Forelimb muscle (tissue), 1 donor: ENCODE results near the gene WDR64. TPM values are rescaled to one million over a fixed set of nuclear protein-coding genes. Genes with fewer than 3 reads are reported as not detected.

Experiments used
- DNase-seq: peaks from one replicate; pipeline ENCODE4 v3.0.0-alpha.2; 2013; ENCODE audit warnings: low read depth
- polyA plus RNA-seq: library from polyadenylated mRNA; unstranded; fragments of 120-200 nt; gene quantifications from one replicate; pipeline ENCODE4 v1.2.1, GENCODE V29; 2013; ENCODE audit not compliant: insufficient read length

Gene WDR64
- polyA plus RNA-seq, 1 donor: 0.37 TPM

DNA sequence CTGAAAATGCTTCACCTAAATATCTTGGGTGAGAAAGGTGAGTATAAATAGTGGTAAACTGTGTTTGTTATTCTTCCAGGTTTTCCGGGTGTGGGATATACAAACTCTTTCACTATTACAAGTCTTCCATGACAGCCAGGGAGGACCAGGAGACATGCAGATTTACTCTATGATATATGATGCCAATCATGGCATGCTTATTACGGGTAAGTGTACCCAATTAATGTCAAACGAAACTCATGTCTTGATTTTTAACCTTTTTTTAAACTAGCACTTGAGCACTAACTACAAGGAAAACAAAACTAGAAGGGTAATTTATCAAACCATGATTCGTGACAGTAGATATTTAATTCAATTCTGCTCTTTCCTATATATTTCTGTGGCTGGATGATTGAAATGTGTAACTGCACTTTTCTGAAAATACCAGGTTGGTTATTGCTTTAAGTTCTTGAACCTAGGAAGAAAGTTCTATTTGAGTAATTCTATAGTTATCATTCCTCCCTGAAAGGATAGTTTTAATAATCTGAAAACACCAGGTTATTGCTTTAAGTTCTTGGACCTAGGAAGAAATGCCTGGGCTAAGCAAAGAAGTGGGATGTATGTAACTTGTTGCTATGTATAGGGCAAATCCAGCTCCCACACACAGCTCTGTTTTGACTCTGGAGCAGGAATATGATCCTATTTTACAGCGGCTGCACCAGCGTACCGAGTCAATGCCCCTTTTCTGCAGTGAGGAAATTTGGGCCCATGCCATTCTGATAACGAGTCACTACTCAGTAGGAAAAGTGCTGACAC, 86.4 kb downstream of the WDR64 start:
- DNase-seq: no peak

GRCh38 chr1:241742084-241742483, 90.0 kb downstream of the WDR64 start:
- no peak for DNase-seq

DNA sequence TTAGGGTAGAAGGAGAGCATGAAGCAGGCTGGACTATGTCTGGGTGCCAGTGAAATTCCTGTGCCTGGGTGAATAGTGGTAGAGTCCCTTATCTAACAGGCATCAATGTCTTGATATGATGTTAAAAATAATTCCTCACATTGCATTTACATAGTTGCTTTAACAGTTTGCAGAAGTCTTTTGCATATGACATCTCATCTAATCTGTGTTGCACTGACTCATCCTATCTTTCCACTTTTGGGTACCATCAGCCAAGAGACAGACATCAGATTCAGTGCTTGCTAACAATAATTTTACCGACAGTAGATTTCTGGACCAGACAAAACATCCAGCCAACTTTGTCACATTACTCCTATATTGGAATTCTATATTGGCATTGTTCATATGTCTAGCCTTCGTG, 92.5 kb downstream of the WDR64 start:
- DNase-seq: no peak

GRCh38 chr1:241747992-241748391, 95.9 kb downstream of the WDR64 start:
- no peak for DNase-seq

GRCh38 chr1:241749041-241749944, 97.2 kb downstream of the WDR64 start:
- DNase-seq: no peak

GRCh38 chr1:241749945-241750695, 98.0 kb downstream of the WDR64 start:
- DNase-seq: no peak

DNA sequence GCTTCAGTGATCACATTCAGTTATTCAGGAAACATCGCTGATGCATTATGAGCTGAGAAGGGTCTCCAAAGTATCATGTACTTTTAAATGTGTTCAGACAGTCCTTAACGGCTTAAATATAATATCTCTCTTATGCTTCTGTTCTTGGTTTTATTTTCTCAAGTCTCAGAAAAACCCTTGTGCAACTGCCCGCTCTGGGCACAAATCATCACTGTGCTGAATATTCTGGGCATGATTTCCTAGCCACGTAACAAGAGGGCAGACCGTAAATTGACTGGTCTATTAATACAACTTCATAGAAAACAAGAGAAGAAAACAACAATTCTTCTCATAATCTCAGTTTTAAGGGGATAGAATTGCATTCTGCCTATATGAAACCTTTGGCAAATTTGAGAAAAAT, 99.4 kb downstream of the WDR64 start:
- no peak for DNase-seq

DNA sequence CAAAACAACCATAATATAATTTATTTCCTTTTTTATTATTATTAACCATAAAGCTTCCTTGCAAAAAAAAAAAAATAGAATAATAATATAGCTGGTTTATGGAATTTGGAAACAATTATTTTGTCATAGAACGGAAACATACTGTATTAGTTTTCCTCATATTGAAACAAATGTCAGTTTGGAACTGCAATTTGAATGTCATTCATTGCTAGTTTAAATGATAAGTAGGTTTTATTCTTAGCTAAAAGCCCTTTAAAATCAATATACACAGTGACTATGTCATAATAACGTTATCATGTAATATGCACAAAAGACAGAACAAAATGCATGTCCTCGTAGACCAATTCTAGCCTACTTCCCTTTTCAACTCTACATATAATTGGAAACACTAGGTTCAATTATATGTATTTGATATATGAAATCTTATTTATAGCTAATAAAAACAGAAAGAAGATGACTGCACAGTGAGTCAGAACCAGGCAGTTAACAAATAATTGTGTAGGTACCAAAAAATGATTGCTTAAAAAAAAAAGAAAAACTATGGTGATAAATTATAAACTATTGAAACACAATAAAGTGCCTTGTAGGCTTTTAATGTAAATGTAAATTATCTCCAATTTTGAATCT, 110.7 kb downstream of the WDR64 start:
- no peak for DNase-seq

DNA sequence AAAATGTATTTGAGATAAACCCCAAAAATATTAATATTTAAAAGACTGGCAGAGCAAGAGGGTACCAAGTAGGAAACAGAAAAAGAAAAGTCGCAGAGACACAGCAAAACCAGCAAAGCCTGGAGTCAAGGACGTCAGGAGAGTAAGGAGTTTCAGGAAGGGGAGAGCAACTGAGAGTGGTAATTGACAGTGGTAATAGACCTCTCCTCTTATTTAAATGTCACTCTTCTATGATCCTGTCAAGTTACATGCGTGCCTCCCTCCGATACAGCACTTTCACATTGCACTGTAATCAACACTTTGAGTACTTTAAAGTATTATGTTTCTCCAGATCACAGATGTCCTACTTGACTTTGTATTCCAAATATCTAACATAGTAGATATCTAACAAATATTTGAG, 113.3 kb downstream of the WDR64 start:
- no peak for DNase-seq

DNA sequence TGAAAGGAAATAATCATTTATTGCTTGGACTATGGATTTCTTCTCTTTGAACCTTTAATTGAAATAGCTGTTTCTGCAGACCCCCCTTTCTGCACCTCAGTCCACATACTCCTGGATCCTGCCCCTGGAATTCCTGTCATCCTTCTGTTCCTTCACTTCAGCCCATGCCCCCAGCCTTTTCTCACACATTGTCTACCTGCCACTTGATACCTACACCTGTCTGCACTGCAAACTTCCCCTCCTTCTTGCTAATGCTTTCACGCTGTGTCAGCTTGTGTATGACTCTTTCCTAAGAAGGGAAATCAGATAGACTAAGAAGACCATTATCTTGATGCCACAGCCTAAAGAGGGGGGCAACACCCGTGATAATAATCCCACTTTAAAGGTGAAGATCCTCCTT, 115.7 kb downstream of the WDR64 start:
- DNase-seq: no peak

DNA sequence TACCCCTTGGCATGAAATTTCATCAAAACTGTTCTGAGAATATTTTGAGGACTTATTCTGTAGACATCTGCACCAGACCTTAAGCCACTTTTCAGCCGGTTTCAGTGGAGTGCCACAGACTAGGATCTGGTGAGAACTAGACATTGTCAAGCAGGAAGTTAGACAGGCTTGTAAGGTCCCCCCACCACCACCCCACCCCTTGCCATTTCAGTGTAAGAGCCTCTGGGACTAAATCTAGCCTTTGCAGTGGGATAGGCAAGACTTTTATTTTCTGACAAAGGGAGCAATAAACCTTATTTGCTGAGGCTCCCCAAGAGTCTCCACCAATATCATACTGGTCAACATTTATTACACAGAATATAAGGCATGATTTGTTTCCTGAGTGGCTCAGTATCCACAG, 118.0 kb downstream of the WDR64 start:
- DNase-seq: no peak

GRCh38 chr1:241771117-241771516, 119.0 kb downstream of the WDR64 start:
- no peak for DNase-seq

GRCh38 chr1:241772932-241773500, 120.9 kb downstream of the WDR64 start:
- no peak for DNase-seq

DNA sequence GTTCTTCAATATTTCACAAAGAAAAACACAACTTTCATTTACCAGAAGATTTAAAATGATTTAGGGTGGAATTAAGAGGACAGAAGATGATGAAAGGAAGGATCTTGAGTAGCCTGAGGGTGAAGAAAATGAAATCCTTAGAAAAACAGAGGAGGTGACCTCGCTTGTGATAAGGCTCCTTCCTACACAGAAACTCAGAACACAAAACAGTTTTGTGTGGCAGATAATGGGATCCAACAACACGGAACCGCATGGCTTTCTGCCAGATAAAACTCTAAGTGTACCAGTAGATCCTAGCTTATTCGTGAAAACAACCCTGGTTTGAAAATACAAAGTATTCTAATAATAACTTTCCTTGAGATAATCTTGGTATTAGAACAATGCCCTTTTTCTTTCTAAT, 121.9 kb downstream of the WDR64 start:
- DNase-seq: no peak

DNA sequence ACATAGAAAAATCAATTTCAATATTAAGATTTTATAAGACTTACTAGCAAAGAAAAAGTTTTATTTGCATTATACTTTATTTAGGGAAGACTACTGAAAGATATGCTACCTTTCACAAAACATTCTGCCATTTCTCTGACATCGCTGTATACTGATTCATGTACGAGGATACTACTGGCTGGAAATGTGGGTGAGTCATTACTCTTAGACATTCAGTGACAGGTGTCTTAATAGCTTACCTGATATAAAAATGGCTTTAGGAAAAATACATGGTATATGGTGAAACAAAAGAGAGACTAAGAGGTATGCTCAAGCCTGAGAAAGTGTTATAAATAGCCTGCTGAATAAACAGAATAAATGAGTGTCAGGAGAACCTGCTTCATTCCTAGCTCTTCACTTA, 122.9 kb downstream of the WDR64 start:
- no peak for DNase-seq

DNA sequence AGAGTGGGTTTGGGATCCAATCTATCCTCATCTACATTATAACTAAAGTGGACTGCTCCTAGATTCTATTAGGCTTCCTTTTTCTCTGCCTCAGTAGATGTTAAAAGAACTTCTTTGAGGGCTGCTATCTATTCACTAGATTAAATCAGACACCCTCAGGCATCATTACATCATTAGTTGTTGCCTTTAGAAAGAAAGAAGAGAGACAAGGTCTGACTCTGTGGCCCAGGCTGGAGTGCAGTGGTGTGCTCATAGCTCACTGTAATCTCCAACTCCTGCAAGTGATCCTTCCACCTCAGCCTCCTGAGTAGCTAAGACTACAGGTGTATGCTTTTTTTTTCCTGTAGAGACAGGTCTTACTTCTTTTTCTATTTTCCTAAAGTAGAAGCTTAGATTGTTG, 124.8 kb downstream of the WDR64 start:
- DNase-seq: no peak

DNA sequence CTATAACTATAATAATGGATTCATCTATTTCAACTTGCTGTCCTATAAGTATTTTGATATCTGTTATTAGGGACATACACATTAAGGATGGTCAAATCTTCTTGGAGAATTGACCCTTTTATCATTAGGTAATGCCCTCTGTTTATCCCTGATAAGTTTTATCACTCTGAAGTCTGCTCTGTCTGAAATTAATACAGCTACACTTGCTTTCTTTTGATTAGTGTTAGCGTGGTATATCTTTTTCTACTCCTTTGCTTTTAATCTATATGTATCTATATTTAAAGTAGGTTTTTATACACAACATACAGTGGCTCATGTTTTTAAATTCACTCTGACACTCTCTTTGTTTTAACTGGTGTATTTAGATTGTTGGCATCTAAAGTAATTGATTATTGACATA, 126.0 kb downstream of the WDR64 start:
- no peak for DNase-seq

DNA sequence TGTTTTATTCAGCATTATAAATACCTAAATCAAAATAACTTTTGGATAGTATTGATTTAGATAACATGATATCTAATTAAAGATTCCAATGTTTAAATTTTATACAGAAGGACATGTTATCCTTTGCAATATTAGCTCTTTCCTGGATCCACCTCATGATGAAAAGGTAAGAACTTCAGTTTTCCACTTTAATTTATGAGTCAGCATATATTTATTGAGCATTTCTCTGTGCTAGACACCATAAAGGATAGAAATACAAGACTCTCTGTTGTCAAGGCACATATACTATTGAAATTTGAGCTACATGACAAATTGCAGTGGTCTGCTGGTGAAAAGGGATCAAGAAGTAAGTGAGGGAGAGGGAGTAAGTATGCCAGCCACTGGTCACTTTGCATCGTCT, 127.8 kb downstream of the WDR64 start:
- no peak for DNase-seq

GRCh38 chr1:241782396-241782795, 130.3 kb downstream of the WDR64 start:
- no peak for DNase-seq

DNA sequence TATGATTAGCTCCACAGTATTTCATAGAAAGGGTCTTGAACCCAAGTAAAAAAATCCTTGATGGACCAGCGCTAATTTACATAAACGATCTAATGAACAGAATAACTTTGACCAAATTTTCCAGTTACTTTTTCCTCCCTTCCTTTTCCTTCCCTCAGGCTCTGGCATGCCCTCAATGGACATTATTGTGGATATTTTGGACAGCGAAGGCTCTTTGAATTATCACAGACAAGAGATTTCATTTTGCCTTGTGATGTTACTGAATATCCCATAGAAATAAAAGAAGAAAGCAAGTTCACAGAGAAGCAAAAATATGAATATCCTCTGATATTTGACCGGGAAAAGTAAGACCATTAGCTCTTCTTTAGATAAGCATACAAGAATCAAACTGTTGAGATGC, 135.6 kb downstream of the WDR64 start:
- no peak for DNase-seq

GRCh38 chr1:241789061-241789460, 137.0 kb downstream of the WDR64 start:
- DNase-seq: no peak
